Lower leg skin (tissue), 4 donors: ENCODE data around the gene POLR3GL. TPM values are rescaled to one million over a fixed set of nuclear protein-coding genes. Genes with fewer than 3 reads are reported as not detected.

Experiments used
- DNase-seq, 2 donors: peaks; one replicate each; pipeline ENCODE4 v3.0.0-alpha.2; 2019; ENCODE audit warnings: low spot score in 2 of 2
- H3K4me3 ChIP-seq: fragments of 200-600 bp; sonication (generic); 2 replicates; pipeline ENCODE4 v1.5.1; 2017; ENCODE audit warnings: mild to moderate bottlenecking, low read depth; ENCODE audit not compliant: poor library complexity, severe bottlenecking
- POLR2A ChIP-seq, 2 donors: fragments of 450-650 bp; IDR thresholded peaks; one replicate each; pipeline ENCODE4 v1.6.1; 2016 to 2017; ENCODE audit warnings: antibody characterized with exemption in 2 of 2, mild to moderate bottlenecking in 1 of 2, moderate library complexity in 1 of 2
- WGBS, 2 donors: methylation state at CpG; one replicate each; pipeline ENCODE4 v1.1.5; 2018; 5-methylcytosine and 5-hydroxymethylcytosine counted together
- intact Hi-C: fragments of 100-400 bp; cut with DNase I; formaldehyde crosslinking; loops from one replicate; pipeline ENCODE4 v1.15.0; 2023; ENCODE audit warnings: low total_unique reads
- total RNA-seq, 4 donors: library from RNA; depleted of rRNA; stranded (reverse); fragments of >200 nt; gene quantifications; one replicate each; pipeline ENCODE4 v1.1.0, GENCODE V29; 2016
- TF ChIP-seq, protein P1 (sequence below), 3 donors: fragments of 450-650 bp; IDR thresholded peaks; one replicate each; pipeline ENCODE4 v1.5.1; 2016; ENCODE audit warnings: antibody characterized with exemption in 3 of 3, mild to moderate bottlenecking in 3 of 3, moderate library complexity in 2 of 3

The POLR3GL gene
- total RNA-seq, 4 donors from 2014 or later = 10.6 to 15.3 (median 14.2) TPM

DNA sequence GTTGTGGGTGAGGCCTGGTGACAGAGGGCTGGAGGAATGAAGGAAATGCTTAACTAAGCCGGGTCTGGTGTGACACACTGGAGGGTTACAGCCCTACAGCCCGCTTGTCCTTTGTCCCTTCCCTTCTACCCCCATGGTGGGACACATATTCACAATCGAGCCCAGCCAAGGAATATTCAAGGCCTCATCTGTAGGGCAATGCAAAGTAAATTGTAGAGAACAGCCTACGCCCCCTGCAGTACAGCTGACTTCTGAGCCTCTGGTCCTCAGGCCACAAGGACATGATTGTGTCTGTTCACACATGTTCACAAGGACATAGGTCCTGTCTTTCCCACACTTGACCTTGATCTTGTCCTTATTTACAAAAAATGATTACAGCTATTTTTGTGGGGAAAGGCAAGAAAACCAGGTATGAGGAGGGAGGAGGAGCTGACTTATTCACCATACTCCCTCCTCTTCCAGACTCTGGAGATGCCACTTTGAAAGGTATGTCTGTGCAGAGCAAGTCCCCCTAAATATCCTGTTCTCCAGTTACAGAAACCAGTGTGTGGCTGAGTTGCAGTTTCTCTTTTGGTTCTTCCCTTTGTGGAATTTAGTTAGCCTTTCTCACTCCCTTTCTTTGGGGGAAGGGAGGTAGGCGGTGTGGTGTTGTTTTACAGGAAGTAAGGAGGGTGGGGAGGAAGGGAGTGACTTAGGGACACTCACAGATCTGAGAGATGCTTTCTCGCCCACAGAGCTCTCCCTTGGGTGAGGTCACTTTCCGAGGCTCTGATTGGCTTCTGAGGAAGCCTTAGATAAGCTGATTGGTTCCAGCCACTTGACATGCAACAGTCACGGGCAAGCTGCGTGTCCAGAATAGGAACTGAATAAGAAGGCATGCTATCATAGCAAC lies 14.6 kb downstream of the POLR3GL start:
- TF ChIP-seq, protein P1, sequence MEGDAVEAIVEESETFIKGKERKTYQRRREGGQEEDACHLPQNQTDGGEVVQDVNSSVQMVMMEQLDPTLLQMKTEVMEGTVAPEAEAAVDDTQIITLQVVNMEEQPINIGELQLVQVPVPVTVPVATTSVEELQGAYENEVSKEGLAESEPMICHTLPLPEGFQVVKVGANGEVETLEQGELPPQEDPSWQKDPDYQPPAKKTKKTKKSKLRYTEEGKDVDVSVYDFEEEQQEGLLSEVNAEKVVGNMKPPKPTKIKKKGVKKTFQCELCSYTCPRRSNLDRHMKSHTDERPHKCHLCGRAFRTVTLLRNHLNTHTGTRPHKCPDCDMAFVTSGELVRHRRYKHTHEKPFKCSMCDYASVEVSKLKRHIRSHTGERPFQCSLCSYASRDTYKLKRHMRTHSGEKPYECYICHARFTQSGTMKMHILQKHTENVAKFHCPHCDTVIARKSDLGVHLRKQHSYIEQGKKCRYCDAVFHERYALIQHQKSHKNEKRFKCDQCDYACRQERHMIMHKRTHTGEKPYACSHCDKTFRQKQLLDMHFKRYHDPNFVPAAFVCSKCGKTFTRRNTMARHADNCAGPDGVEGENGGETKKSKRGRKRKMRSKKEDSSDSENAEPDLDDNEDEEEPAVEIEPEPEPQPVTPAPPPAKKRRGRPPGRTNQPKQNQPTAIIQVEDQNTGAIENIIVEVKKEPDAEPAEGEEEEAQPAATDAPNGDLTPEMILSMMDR (IDR thresholded peaks at IDR 0.05) = no peak
- no peak for TF ChIP-seq POLR2A (IDR thresholded peaks at IDR 0.05)
- 2 to 5% methylated on average over 9 of the region's 9 CpGs for WGBS, 2 donors
- H3K4me3 ChIP-seq = no peak overlapping the region
- intact Hi-C loops = loop anchor here (2.0 kb wide), 1 partner anchor 28 kb away; no protein-coding TSS in a partner anchor
- DNase-seq = peak; percentile 98

DNA sequence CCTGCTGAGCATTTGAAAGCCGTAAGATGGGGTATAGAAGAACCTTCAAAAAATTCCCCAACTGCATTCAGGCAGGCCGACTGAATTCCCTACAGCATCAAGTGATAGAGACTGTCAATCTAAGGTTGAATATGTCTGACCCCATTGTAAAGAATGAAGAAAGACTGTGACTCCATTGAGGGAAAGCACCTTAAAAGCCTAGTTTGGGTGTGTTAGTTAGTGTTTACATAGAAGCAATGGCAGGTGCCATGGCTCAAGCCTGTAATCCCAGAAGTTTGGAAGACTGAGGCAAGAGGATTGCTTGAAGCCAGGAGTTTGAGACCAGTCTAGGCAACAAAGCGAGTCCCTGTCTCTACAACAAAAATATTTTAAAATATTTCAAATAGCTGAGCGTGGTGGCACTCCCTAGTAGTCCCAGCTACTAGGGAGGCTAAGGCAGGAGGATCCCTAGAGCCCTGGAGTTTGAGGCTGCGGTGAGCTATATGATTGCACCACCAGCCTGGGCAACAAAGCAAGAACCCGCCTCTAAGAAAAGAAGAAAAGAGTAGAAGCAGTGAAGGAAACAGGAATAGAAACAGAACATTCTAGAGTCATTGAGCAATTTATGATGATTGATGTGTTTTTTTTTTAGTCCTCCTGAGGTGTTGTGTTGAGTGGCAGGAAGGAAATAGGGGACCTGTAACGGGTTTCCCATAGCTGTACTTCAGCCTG lies 15.4 kb downstream of the POLR3GL start:
- TF ChIP-seq, protein P1 (IDR thresholded peaks at IDR 0.05) = no peak
- peak in 1 of 2 donors; percentile 33 for TF ChIP-seq POLR2A (IDR thresholded peaks at IDR 0.05)
- WGBS, 2 donors = 29 to 35% methylated on average over 7 of the region's 7 CpGs
- peak in 1 of 2 donors; percentile 90 for DNase-seq
- no peak overlapping the region for H3K4me3 ChIP-seq
- intact Hi-C loops = loop anchor here (2.0 kb wide), 1 partner anchor 27 kb away; no protein-coding TSS in a partner anchor

DNA sequence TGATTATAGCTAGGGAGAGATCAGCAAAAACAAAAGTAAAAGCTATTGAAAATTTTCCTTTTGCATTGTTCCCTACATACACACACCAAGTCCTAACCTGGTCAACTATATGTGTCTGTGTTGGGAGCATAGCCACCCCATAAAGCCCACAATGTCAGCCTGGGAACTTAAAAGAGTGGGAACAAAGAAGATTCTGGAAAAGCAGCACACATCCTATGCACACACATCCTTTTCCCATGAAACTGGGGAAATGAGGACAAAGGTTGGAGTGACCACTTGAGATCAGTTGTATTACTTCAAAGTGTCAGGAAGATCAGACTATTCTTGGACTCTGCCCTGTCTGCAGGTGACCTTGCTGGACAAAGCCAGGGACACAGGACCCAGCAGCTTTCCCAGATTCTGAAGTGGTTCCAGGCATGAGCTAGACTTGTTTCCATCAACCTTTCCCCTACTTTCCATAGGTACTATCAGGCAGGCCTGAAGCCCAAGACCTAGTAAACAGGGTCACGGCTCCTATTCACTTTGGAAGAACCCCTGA lies 16.0 kb downstream of the POLR3GL start:
- WGBS, 2 donors = 50 to 92% methylated on average over 1 of the region's 1 CpG
- intact Hi-C loops = no loop called here
- no peak overlapping the region for H3K4me3 ChIP-seq
- TF ChIP-seq POLR2A (IDR thresholded peaks at IDR 0.05) = no peak
- TF ChIP-seq, protein P1 (IDR thresholded peaks at IDR 0.05) = no peak
- DNase-seq = peak in 1 of 2 donors; percentile 78

DNA sequence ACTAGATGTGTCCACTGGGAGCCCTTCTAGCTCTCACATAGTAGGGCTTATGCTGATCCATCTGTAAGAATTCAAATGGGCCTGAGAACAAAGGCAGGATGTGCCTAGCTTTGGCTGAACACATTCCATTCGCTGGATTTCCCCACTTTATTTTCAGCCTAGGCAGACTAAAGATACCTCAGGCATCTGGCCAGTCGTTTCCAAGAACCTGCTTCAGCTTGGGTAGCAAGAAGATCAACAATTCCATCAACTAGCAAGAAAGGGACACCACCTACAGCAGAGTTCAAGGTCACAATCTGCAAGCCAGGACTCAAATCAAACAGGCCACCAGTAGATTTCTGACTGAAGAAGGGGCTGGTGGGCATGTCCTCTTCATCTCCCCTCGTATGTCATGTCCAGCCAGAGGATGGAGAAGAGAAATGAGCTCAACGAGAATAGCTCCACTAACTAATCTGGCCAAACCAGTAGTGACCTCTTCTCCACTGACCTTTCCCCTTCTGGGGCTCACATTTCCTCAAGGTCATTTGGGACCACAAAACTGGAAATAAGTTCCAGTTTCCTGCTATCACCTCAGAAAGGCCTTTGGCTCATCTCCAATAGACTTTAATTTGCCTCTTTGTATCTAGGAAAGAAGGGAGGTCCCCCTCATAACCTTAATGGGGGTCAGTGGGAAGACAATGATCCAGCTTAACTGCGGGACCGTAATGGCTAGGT lies 17.7 kb downstream of the POLR3GL start:
- H3K4me3 ChIP-seq = no peak overlapping the region
- TF ChIP-seq, protein P1 (IDR thresholded peaks at IDR 0.05) = no peak
- no peak for TF ChIP-seq POLR2A (IDR thresholded peaks at IDR 0.05)
- WGBS, 2 donors = 48 to 61% methylated on average over 6 of the region's 6 CpGs
- intact Hi-C loops = no loop called here
- DNase-seq = no peak

DNA sequence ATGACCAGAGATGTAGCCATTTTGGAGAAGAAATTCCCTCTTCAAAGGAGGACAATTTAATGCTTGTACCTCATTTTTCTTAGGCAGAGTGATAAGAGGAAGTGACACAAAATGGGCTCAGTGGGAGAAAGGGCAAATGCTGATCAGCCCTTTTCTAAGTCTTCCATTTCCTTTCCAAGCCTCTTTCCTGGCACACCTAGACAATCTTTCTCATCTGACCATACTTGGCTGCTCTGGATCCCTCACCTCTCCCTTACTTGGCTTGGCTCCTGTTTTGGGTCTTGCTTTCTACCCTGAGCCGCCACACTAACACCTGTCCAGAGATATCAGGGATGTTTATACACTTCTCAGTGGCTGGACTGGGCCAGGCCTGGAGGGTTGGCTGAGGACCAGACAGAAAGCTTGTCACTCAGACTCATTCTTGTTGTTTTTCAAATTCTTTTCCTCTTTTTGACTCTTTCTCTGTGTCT lies 18.8 kb downstream of the POLR3GL start:
- 58 to 67% methylated on average over 1 of the region's 1 CpG for WGBS, 2 donors
- TF ChIP-seq POLR2A (IDR thresholded peaks at IDR 0.05) = no peak
- TF ChIP-seq, protein P1 (IDR thresholded peaks at IDR 0.05) = no peak
- no peak for DNase-seq
- intact Hi-C loops = no loop called here
- no peak overlapping the region for H3K4me3 ChIP-seq
